ENCODE measurements around the gene ABTB1.

- TF ChIP-seq FOSL2 (IDR thresholded peaks at IDR 0.05; ENCODE audit: borderline replicate concordance, low read depth): no peak
- TF ChIP-seq CTCF (IDR thresholded peaks at IDR 0.05): no peak
- TF ChIP-seq, protein P1, sequence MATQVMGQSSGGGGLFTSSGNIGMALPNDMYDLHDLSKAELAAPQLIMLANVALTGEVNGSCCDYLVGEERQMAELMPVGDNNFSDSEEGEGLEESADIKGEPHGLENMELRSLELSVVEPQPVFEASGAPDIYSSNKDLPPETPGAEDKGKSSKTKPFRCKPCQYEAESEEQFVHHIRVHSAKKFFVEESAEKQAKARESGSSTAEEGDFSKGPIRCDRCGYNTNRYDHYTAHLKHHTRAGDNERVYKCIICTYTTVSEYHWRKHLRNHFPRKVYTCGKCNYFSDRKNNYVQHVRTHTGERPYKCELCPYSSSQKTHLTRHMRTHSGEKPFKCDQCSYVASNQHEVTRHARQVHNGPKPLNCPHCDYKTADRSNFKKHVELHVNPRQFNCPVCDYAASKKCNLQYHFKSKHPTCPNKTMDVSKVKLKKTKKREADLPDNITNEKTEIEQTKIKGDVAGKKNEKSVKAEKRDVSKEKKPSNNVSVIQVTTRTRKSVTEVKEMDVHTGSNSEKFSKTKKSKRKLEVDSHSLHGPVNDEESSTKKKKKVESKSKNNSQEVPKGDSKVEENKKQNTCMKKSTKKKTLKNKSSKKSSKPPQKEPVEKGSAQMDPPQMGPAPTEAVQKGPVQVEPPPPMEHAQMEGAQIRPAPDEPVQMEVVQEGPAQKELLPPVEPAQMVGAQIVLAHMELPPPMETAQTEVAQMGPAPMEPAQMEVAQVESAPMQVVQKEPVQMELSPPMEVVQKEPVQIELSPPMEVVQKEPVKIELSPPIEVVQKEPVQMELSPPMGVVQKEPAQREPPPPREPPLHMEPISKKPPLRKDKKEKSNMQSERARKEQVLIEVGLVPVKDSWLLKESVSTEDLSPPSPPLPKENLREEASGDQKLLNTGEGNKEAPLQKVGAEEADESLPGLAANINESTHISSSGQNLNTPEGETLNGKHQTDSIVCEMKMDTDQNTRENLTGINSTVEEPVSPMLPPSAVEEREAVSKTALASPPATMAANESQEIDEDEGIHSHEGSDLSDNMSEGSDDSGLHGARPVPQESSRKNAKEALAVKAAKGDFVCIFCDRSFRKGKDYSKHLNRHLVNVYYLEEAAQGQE (IDR thresholded peaks at IDR 0.05; ENCODE audit: low read depth, low read length): no peak
- no peak for TF ChIP-seq POLR2AphosphoS5 (IDR thresholded peaks at IDR 0.05; ENCODE audit: low read depth, low read length)
- no peak for TF ChIP-seq YY1 (IDR thresholded peaks at IDR 0.05; ENCODE audit: low read depth)
- TF ChIP-seq JUND (IDR thresholded peaks at IDR 0.05): no peak
- TF ChIP-seq ZBTB33 (IDR thresholded peaks at IDR 0.05; ENCODE audit: borderline replicate concordance, low read depth): no peak
- TF ChIP-seq PBX3 (IDR thresholded peaks at IDR 0.05): no peak
- no peak for TF ChIP-seq EP300 (IDR thresholded peaks at IDR 0.05; ENCODE audit: borderline replicate concordance in 1 of 2, low read depth in 1 of 2, low read length in 1 of 2)
- TF ChIP-seq RFX5 (IDR thresholded peaks at IDR 0.05; ENCODE audit: low read length): no peak
- no peak for TF ChIP-seq TCF12 (IDR thresholded peaks at IDR 0.05)
- TF ChIP-seq RXRA (IDR thresholded peaks at IDR 0.05; ENCODE audit: borderline replicate concordance, low read depth): no peak
- TF ChIP-seq TAF1 (IDR thresholded peaks at IDR 0.05; ENCODE audit: borderline replicate concordance, low read depth, low read length): no peak
Measured at GRCh38 chr3:127676456-127676855, 3.7 kb downstream of the ABTB1 start.
